HG03439 (cell line): Measurements from ENCODE around the gene BDKRB1.

Source experiments
- ATAC-seq: cut with Tn5 transposase; IDR thresholded peaks from one replicate; pipeline ENCODE4 v1.9.1; 2021; ENCODE audit warnings: mild to moderate bottlenecking, moderate library complexity; ENCODE audit not compliant: unreplicated experiment

The BDKRB1 gene

GRCh38 chr14:96277890-96278289 lies 21.9 kb downstream of the BDKRB1 start:
- ATAC-seq, result no peak

GRCh38 chr14:96279564-96279963 lies 23.6 kb downstream of the BDKRB1 start:
- ATAC-seq, result no peak

GRCh38 chr14:96280104-96280503 lies 24.1 kb downstream of the BDKRB1 start:
- ATAC-seq, result no peak

- no peak for ATAC-seq
Observed at GRCh38 chr14:96281486-96281885, 25.5 kb downstream of the BDKRB1 start.

GRCh38 chr14:96284008-96284407 lies 28.0 kb downstream of the BDKRB1 start:
- ATAC-seq, result no peak

GRCh38 chr14:96284430-96284829 lies 28.4 kb downstream of the BDKRB1 start:
- no peak for ATAC-seq

GRCh38 chr14:96285667-96286066 lies 29.7 kb downstream of the BDKRB1 start:
- no peak for ATAC-seq

- no peak for ATAC-seq
Observed at GRCh38 chr14:96286251-96286650, 30.2 kb downstream of the BDKRB1 start.

GRCh38 chr14:96287856-96288255 lies 31.8 kb downstream of the BDKRB1 start:
- no peak for ATAC-seq

- no peak for ATAC-seq
Observed at GRCh38 chr14:96294246-96294645, 38.2 kb downstream of the BDKRB1 start.

- no peak for ATAC-seq
Observed at GRCh38 chr14:96297000-96297399, 41.0 kb downstream of the BDKRB1 start.

- ATAC-seq, result no peak
Observed at GRCh38 chr14:96297997-96298515, 42.0 kb downstream of the BDKRB1 start.

GRCh38 chr14:96299441-96299840 lies 43.4 kb downstream of the BDKRB1 start:
- no peak for ATAC-seq

- no peak for ATAC-seq
Observed at GRCh38 chr14:96303981-96304380, 48.0 kb downstream of the BDKRB1 start.

- ATAC-seq, result no peak
Observed at GRCh38 chr14:96304956-96305355, 48.9 kb downstream of the BDKRB1 start.

GRCh38 chr14:96307434-96307833 lies 51.4 kb downstream of the BDKRB1 start:
- ATAC-seq, result no peak

- ATAC-seq, result no peak
Observed at GRCh38 chr14:96309133-96309895, 53.3 kb downstream of the BDKRB1 start.

GRCh38 chr14:96309896-96310330 lies 53.9 kb downstream of the BDKRB1 start:
- ATAC-seq, result no peak

GRCh38 chr14:96310906-96311305 lies 54.9 kb downstream of the BDKRB1 start:
- ATAC-seq, result no peak
